Panc1 (cell line): Measurements from ENCODE around the gene EPB41L4B. TPM values are rescaled to one million over a fixed set of nuclear protein-coding genes. Genes with fewer than 3 reads are reported as not detected.
A peak's percentile ranks its signal among the peaks of the same experiment; 100 is the strongest.

ENCODE experiments used
- ATAC-seq: fragments of 200-7000 bp; cut with Tn5 transposase; 2 replicates; pipeline ENCODE4 v1.9.1; 2020; ENCODE audit warnings: mild to moderate bottlenecking, moderate library complexity
- BruUV-seq: library from RNA; stranded (reverse); fragments of 400-500 nt; replicated peaks from 2 replicates; lab custom pipeline; 2021; lab: Mats Ljungman, UMichigan
- CTCF ChIA-PET: fragments of 300-600 bp; sonication (Branson Sonifier 250); formaldehyde crosslinking; loops from one replicate; lab custom pipeline; 2022; ENCODE audit warnings: antibody characterized with exemption; lab: Charles Lee
- POLR2A ChIA-PET: fragments of 300-600 bp; sonication (Branson Sonifier 250); formaldehyde crosslinking; loops from one replicate; lab custom pipeline; 2022; ENCODE audit warnings: antibody characterized with exemption; lab: Charles Lee
- DNase-seq: peaks from one replicate; pipeline ENCODE4 v3.0.0-alpha.2; 2010; ENCODE audit warnings: low read depth, low spot score
- H3K27ac ChIP-seq: 2 replicates; pipeline ENCODE4 v1.5.1; 2011; ENCODE audit warnings: mild to moderate bottlenecking, low read length, inconsistent platforms
- H3K27me3 ChIP-seq: fragments of 200-500 bp; sonication (Bioruptor generic); 2 replicates; pipeline ENCODE4 v1.6.0; 2014; ENCODE audit warnings: low read length, inconsistent platforms; ENCODE audit not compliant: control insufficient read depth, insufficient read depth
- H3K36me3 ChIP-seq: fragments of 200-500 bp; sonication (Bioruptor generic); 2 replicates; pipeline ENCODE4 v1.5.1; 2014; ENCODE audit warnings: inconsistent platforms, mild to moderate bottlenecking, low read length, moderate library complexity; ENCODE audit not compliant: control insufficient read depth, insufficient read depth
- H3K4me1 ChIP-seq: 2 replicates; pipeline ENCODE4 v1.5.1; 2011; ENCODE audit warnings: inconsistent platforms, mild to moderate bottlenecking, low read length, moderate library complexity; ENCODE audit not compliant: control insufficient read depth, insufficient read depth
- H3K4me3 ChIP-seq, 2 experiments: 2 replicates each; pipeline ENCODE4 v1.5.1; 2011 to 2012; ENCODE audit warnings: low read depth in 2 of 2, low read length in 2 of 2, mild to moderate bottlenecking in 2 of 2, inconsistent platforms in 1 of 2, moderate library complexity in 1 of 2
- H3K9me3 ChIP-seq: fragments of 200-500 bp; sonication (Bioruptor generic); 2 replicates; pipeline ENCODE4 v1.5.1; 2014; ENCODE audit warnings: low read depth, mild to moderate bottlenecking, inconsistent platforms, low read length, moderate library complexity; ENCODE audit not compliant: control insufficient read depth, insufficient read depth
- CTCF ChIP-seq: fragments of 450-650 bp; IDR thresholded peaks from 2 replicates; pipeline ENCODE4 v1.5.1; 2017; ENCODE audit warnings: mild to moderate bottlenecking
- POLR2AphosphoS5 ChIP-seq: IDR thresholded peaks from 2 replicates; pipeline ENCODE4 v1.6.1; 2012; ENCODE audit warnings: mild to moderate bottlenecking, low read depth, low read length, moderate library complexity
- SIN3A ChIP-seq: IDR thresholded peaks from 2 replicates; pipeline ENCODE4 v1.6.1; 2012; ENCODE audit warnings: low read depth, mild to moderate bottlenecking, low read length, moderate library complexity, borderline replicate concordance; ENCODE audit not compliant: insufficient read depth
- TCF7L2 ChIP-seq: IDR thresholded peaks from 2 replicates; pipeline ENCODE4 v1.6.1; 2011; ENCODE audit warnings: mild to moderate bottlenecking, low read depth, low read length, inconsistent platforms
- in situ Hi-C: cut with HindIII; loops from 2 replicates; pipeline ENCODE4 v1.10.0; 2016; ENCODE audit warnings: low sequenced_read_pairs, low pct_unique_long_range_greater_than_20kb
- intact Hi-C: fragments of 100-400 bp; cut with micrococcal nuclease; formaldehyde crosslinking; loops from one replicate; pipeline ENCODE4 v1.10.0; 2022; ENCODE audit not compliant: unreplicated experiment
- total RNA-seq: library from RNA; stranded (reverse); gene quantifications from one replicate; pipeline ENCODE4 v1.2.1, GENCODE V29; 2021; ENCODE audit not compliant: unreplicated experiment
- TF ChIP-seq, protein P1 (sequence below), 2 experiments: IDR thresholded peaks; 2 replicates each; pipeline ENCODE4 v1.6.1; 2011 to 2012; ENCODE audit warnings: low read depth in 2 of 2, control low read depth in 1 of 2, low read length in 1 of 2, mild to moderate bottlenecking in 1 of 2, moderate library complexity in 1 of 2; ENCODE audit not compliant: insufficient read depth in 1 of 2

The EPB41L4B gene
- total RNA-seq, 1 experiment from 2014 or later: 27.8 TPM

DNA sequence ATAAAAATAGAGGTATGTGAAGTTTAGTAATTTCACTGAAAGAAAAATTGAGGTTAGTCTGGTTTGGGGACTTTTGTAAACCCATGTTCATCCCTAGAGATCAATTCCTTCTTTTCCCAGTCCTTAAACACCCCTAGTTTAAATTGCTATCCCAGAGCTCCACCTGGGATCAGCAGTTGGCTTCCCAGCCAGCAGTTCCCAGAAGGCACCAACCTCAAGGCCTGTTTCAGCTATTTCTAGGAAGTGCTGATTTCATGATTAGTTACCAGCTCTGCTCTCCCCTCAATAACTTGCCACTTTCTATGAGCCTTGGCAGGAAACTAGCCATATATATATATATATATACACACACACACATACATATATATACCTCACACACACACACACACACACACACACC is 30.5 kb downstream of the EPB41L4B start:
- TF ChIP-seq SIN3A (no peak), POLR2AphosphoS5 (no peak), TCF7L2 (no peak), CTCF (no peak)
- TF ChIP-seq, protein P1, sequence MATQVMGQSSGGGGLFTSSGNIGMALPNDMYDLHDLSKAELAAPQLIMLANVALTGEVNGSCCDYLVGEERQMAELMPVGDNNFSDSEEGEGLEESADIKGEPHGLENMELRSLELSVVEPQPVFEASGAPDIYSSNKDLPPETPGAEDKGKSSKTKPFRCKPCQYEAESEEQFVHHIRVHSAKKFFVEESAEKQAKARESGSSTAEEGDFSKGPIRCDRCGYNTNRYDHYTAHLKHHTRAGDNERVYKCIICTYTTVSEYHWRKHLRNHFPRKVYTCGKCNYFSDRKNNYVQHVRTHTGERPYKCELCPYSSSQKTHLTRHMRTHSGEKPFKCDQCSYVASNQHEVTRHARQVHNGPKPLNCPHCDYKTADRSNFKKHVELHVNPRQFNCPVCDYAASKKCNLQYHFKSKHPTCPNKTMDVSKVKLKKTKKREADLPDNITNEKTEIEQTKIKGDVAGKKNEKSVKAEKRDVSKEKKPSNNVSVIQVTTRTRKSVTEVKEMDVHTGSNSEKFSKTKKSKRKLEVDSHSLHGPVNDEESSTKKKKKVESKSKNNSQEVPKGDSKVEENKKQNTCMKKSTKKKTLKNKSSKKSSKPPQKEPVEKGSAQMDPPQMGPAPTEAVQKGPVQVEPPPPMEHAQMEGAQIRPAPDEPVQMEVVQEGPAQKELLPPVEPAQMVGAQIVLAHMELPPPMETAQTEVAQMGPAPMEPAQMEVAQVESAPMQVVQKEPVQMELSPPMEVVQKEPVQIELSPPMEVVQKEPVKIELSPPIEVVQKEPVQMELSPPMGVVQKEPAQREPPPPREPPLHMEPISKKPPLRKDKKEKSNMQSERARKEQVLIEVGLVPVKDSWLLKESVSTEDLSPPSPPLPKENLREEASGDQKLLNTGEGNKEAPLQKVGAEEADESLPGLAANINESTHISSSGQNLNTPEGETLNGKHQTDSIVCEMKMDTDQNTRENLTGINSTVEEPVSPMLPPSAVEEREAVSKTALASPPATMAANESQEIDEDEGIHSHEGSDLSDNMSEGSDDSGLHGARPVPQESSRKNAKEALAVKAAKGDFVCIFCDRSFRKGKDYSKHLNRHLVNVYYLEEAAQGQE (IDR thresholded peaks at IDR 0.05; ENCODE audit: insufficient read depth in 1 of 2, low read depth in 2 of 2, low read length in 1 of 2): no peak
- intact Hi-C loops: no loop called here

DNA sequence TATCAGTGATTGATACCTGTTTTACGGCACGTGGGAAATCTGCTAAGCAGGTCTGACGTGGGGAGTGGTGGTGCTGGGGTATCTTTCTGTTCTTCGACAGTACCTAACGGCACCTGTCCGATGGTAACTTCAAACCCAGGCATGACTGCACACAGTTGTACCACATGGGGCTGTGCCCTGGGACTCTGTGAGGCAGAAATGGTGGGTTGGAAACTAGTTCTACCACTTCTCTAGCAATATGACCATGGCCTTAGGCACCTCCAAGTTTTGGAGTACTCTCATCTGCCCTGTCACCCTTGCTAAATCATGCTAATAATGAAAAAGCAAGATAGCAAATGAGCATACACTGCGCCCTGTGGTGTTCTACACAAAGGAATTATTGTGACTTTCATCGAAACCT is 30.9 kb downstream of the EPB41L4B start:
- Histone ChIP-seq H3K27ac (no peak overlapping the region), H3K9me3 (no peaks in the 10 kb centered on the region), H3K36me3 (no peaks in the 10 kb centered on the region), H3K4me3 (no peak overlapping the region), H3K4me1 (peaks cover 28% of the 10 kb centered on the region), H3K27me3 (no peaks in the 10 kb centered on the region)
- in situ Hi-C loops: no loop called here
- intact Hi-C loops: no loop called here
- BruUV-seq: TSS peak; percentile 79
- TF ChIP-seq SIN3A (no peak), POLR2AphosphoS5 (no peak)
- TF ChIP-seq, protein P1 (IDR thresholded peaks at IDR 0.05; ENCODE audit: insufficient read depth in 1 of 2, low read depth in 2 of 2, low read length in 1 of 2): no peak
- CTCF ChIA-PET: interaction anchor here (0.7 kb wide), 1 partner anchor 812 kb away, joined by 3 read pairs; no protein-coding TSS in a partner anchor
- DNase-seq (no peak), ATAC-seq (no peak)
- POLR2A ChIA-PET: no interaction called here

More for the DNA sequence above, 30.5 kb downstream of the EPB41L4B start:
- H3K4me3 ChIP-seq: no peak overlapping the region
- ChIA-PET CTCF (interaction anchor here (0.7 kb wide), 1 partner anchor 812 kb away, joined by 3 read pairs; no protein-coding TSS in a partner anchor), POLR2A (no interaction called here)
- in situ Hi-C loops: no loop called here
- no peak for ATAC-seq
- DNase-seq: no peak
- no peaks in the 10 kb centered on the region for H3K36me3 ChIP-seq
- no TSS peak for BruUV-seq
- H3K9me3 ChIP-seq: no peaks in the 10 kb centered on the region
- no peaks in the 10 kb centered on the region for H3K27me3 ChIP-seq
- H3K4me1 ChIP-seq: peaks cover 32% of the 10 kb centered on the region
- H3K27ac ChIP-seq: no peak overlapping the region
